Gastrocnemius medialis (tissue), 4 donors: ENCODE data around the gene C22orf23.

Source experiments
- CTCF ChIP-seq, 5 experiments: fragments of 450-650 bp in 3 of 5; fragments of 200-600 bp in 2 of 5; sonication (generic) in 2 of 5; IDR thresholded peaks in 4 of 5; conservative IDR thresholded peaks in 1 of 5; 1 replicate in 4 of 5; 2 replicates in 1 of 5; pipeline ENCODE4 v1.5.1; 2016 to 2019; ENCODE audit warnings: antibody characterized with exemption in 5 of 5, mild to moderate bottlenecking in 3 of 5, moderate library complexity in 3 of 5
- POLR2A ChIP-seq, 2 donors: fragments of 450-650 bp; IDR thresholded peaks; one replicate each; pipeline ENCODE4 v1.6.1; 2017; ENCODE audit warnings: antibody characterized with exemption in 2 of 2, mild to moderate bottlenecking in 2 of 2, moderate library complexity in 2 of 2

- no peak for TF ChIP-seq CTCF (IDR thresholded peaks at IDR 0.05 in 4 of 5, conservative IDR thresholded peaks at IDR 0.05 in 1 of 5)
- no peak for TF ChIP-seq POLR2A (IDR thresholded peaks at IDR 0.05)
These were observed 20.1 kb upstream of the C22orf23 start for GRCh38 chr22:37973271-37974170.
